Fibroblast of pulmonary artery (primary cell): ENCODE measurements around the gene PPDPF.

ENCODE experiments used
- DNase-seq: peaks from one replicate; pipeline ENCODE4 v3.0.0-alpha.2; 2010; ENCODE audit warnings: low read depth
- H3K4me3 ChIP-seq: replicated peaks from 2 replicates; pipeline ENCODE4 v1.5.1; 2011; ENCODE audit warnings: low read depth, mild to moderate bottlenecking, control low read depth, low read length, moderate library complexity
- TF ChIP-seq, protein P1 (sequence below): IDR thresholded peaks from 2 replicates; pipeline ENCODE4 v1.5.1; 2011; ENCODE audit warnings: mild to moderate bottlenecking, control low read depth, low read length, inconsistent platforms; ENCODE audit errors: missing control alignments

PPDPF gene

DNA sequence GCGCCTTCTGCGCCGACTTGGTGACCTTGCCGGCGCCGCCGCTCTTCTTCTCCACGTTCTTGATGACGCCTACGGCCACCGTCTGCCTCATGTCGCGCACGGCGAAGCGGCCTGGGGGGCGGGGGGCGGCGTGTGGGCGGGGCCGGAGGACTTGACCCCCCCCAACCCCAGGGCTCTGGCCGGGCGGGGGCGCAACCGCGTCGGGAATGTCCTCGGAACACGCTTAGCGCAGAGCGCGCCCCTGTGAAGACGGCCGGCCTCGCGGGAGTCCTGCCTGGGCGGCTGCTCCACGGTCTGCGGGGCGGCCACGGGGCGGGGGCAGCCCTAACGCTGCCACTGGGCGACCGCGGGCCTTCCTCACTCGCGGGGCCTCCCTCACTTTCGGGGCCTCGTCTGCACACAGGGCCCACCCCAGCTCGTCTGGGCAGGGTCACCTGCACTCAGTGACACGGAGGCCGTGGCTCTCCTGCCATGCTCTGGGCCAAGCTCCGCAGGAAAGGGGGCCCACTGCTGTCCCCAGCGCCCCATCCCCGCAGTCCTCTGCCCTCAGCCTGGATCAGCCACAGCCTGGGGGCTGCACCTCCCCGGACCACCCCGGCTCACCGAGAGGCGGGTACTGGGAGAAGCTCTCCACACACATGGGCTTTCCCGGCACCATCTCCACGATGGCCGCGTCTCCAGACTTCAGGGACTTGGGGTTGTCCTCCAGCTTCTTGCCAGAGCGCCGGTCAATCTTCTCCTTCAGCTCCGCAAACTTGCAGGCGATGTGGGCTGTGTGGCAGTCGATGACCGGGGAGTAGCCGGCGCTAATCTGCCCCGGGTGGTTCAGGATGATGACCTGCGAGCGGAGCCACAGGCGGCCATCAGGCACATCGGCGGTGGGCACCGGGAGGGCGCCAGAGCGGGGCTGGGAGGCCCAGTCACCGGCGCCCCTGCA is 32.0 kb upstream of the PPDPF start:
- H3K4me3 ChIP-seq: no peak overlapping the region
- TF ChIP-seq, protein P1, sequence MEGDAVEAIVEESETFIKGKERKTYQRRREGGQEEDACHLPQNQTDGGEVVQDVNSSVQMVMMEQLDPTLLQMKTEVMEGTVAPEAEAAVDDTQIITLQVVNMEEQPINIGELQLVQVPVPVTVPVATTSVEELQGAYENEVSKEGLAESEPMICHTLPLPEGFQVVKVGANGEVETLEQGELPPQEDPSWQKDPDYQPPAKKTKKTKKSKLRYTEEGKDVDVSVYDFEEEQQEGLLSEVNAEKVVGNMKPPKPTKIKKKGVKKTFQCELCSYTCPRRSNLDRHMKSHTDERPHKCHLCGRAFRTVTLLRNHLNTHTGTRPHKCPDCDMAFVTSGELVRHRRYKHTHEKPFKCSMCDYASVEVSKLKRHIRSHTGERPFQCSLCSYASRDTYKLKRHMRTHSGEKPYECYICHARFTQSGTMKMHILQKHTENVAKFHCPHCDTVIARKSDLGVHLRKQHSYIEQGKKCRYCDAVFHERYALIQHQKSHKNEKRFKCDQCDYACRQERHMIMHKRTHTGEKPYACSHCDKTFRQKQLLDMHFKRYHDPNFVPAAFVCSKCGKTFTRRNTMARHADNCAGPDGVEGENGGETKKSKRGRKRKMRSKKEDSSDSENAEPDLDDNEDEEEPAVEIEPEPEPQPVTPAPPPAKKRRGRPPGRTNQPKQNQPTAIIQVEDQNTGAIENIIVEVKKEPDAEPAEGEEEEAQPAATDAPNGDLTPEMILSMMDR: no peak
- no peak for DNase-seq

DNA sequence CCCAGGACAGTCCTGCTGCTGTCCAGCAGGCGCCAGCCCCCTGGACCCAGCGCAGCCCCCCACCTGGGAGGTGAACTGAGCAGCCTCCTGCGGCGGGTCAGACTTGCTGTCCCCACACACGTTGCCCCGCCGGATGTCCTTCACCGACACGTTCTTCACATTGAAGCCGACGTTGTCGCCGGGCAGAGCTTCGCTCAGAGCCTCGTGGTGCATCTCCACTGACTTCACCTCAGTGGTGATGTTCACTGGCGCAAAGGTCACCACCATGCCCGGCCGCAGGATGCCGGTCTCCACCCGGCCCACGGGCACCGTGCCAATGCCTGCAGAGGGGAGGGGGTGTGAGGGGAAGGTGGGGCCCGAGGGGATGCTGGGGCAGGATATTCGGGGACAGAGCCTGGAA is 30.1 kb upstream of the PPDPF start:
- DNase-seq: no peak
- TF ChIP-seq, protein P1: no peak
- H3K4me3 ChIP-seq: no peak overlapping the region

DNA sequence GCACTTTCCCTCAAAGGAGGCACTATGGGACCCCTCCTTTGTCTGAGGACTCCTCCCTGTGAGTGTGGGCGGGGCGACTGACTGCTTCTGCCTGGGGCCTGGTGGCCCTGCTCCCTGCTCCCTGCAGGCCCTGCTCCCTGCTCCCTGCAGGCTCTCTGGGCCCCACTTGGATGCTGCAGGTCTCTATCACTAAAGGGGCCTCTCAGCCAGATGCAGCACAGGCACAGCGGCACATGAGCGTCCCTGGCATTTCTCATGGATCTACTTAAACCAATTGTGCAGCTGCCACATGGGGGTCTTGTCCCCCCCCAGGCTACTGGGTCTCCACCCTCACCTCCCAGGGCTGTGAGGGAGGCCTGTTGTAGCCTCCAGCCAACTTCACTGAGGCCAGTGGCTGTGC is 29.5 kb upstream of the PPDPF start:
- DNase-seq: no peak
- TF ChIP-seq, protein P1: no peak
- H3K4me3 ChIP-seq: no peak overlapping the region

DNA sequence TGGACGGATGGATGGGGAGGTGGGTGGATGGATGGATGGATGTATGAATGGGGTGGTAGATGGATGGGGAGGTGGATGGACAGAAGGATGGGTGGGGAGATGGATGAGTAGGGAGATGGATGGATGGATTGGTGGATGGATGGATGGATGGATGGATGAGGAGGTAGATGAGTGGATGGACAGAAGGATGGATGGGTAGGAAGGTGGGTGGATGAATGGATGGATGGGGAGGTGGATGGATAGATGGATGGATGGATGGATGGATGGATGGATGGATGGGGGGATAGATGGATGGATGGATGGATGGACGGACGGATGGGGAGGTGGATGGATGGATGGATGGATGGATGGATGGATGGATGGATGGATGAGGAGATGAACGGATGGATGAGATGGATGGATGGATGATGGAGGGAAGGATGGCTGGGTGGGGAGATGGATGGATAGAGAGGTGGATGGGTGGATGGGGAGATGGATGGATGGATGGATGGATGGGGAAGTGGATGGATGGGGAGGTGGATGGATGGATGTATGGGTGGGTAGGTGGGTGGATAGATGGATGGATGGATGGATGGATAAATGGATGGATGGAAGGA is 28.8 kb upstream of the PPDPF start:
- DNase-seq: no peak
- H3K4me3 ChIP-seq: no peak overlapping the region
- TF ChIP-seq, protein P1: no peak

DNA sequence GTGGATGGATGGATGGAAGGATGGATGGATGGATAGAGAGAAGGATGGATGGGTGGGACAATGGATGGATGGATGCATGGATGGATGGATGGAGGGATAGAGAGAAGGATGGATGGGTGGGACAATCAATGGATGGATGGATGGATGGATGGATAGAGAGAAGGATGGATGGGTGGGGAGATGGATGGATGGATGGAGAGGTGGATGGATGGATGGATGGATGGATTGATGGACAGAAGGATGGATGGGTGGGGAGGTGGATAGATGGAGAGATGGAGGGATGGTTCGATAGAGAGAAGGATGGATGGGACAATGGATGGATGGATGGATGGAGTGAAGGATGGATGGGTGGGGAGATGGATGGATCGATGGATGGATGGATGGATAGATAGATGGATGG is 28.0 kb upstream of the PPDPF start:
- no peak overlapping the region for H3K4me3 ChIP-seq
- no peak for DNase-seq
- TF ChIP-seq, protein P1: no peak

DNA sequence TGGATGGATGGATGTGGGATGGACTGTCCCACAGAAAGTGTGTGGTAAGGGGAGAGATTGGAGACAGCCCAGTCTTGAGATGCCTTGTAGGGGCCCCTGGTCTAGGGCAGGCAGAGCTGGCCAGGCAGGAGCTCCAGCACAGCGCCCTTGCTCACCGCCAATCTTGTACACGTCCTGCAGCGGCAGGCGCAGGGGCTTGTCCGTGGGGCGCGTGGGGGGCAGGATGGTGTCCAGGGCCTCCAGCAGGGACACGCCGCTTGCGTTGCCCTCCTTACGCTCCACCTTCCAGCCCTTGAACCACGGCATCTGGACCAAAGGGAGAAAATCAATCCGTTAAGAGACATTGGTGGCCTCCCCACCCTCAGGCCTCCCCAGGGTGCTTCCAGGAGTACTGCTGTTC is 27.6 kb upstream of the PPDPF start:
- no peak overlapping the region for H3K4me3 ChIP-seq
- TF ChIP-seq, protein P1: no peak
- DNase-seq: no peak

DNA sequence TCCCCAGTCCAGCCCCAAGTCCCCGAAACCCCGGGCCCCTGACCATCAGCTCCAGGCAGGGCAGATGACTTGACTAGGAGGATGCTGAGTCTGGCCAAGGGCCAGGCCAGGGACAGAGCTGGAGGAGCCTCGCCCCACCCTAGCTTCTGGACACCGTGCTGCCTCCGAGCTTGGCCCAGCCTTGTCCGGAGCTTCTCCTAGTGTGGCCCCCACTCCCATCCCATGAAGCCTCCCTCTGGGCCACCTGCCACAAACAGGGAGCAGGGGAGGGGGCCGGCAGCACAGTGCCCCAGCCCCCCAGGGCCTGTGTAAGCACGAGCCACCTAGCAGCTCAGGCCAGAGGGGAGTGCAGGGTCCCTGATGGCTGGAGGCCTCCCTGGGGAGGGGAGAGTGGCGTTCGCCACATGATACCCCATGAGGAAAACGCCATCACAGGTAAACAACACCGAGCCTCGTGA is 27.0 kb upstream of the PPDPF start:
- TF ChIP-seq, protein P1: no peak
- no peak overlapping the region for H3K4me3 ChIP-seq
- DNase-seq: no peak
